ENCODE data around the gene CDH20. TPM values are rescaled to one million over a fixed set of nuclear protein-coding genes. Genes with fewer than 3 reads are reported as not detected.

Gene CDH20
- polyA plus RNA-seq, 3 donors = not detected

DNA sequence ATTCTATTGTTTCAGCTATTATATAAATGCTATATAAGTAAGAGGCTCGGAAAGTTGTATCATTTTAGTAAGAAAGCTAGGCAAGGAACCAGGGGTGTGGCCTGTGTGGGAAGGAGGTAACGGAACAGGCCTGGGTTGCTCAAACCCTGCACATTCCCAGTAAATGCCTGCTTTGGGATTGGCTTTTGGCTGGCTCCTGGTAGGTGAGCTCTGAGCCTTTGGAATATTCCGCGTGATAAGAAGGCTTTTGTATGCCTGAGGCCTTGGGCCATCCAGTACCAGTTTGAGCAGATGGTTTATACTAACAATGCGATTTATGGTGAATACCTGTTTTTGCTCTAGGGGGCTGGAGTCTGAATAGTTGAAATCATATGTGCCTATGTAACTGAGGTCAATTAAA is 42.6 kb upstream of the CDH20 start:
- no peaks in the 10 kb centered on the region for H3K36me3 ChIP-seq (replicated peaks in 1 of 2; ENCODE audit: control insufficient read depth in 1 of 2, insufficient read depth in 2 of 2, low read length in 2 of 2)
- Mint-ChIP-seq H3K27me3 (ENCODE audit: low read depth in 3 of 3) (no peaks in the 10 kb centered on the region), H3K27ac (no peak overlapping the region), H3K9me3 (no peaks in the 10 kb centered on the region), H3K4me3 (no peak overlapping the region), H3K4me1 (no peaks in the 10 kb centered on the region), H3K36me3 (no peaks in the 10 kb centered on the region)
- no peak overlapping the region for H2AFZ ChIP-seq (ENCODE audit: insufficient read depth, low read depth, low read length, poor library complexity, severe bottlenecking)
- H3K9ac ChIP-seq (ENCODE audit: insufficient read depth, low read length, poor library complexity, severe bottlenecking) = no peak overlapping the region
- H3K79me2 ChIP-seq (ENCODE audit: insufficient read depth, low read length) = no peaks in the 10 kb centered on the region
- H3K4me2 ChIP-seq (replicated peaks; ENCODE audit: extremely low read depth, low read length, poor library complexity, severe bottlenecking) = no peak overlapping the region
- H3K27ac ChIP-seq (ENCODE audit: low read depth in 1 of 2, low read length in 2 of 2) = no peak overlapping the region
- H4K20me1 ChIP-seq (ENCODE audit: insufficient read depth, low read length) = no peaks in the 10 kb centered on the region
- TF ChIP-seq, protein P1, sequence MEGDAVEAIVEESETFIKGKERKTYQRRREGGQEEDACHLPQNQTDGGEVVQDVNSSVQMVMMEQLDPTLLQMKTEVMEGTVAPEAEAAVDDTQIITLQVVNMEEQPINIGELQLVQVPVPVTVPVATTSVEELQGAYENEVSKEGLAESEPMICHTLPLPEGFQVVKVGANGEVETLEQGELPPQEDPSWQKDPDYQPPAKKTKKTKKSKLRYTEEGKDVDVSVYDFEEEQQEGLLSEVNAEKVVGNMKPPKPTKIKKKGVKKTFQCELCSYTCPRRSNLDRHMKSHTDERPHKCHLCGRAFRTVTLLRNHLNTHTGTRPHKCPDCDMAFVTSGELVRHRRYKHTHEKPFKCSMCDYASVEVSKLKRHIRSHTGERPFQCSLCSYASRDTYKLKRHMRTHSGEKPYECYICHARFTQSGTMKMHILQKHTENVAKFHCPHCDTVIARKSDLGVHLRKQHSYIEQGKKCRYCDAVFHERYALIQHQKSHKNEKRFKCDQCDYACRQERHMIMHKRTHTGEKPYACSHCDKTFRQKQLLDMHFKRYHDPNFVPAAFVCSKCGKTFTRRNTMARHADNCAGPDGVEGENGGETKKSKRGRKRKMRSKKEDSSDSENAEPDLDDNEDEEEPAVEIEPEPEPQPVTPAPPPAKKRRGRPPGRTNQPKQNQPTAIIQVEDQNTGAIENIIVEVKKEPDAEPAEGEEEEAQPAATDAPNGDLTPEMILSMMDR (IDR thresholded peaks at IDR 0.05) = no peak
- no peak for DNase-seq
- H3K4me1 ChIP-seq (ENCODE audit: control insufficient read depth in 1 of 2, insufficient read depth in 2 of 2, low read length in 2 of 2) = no peaks in the 10 kb centered on the region
- H3K9me3 ChIP-seq (replicated peaks in 1 of 2; ENCODE audit: control insufficient read depth in 1 of 2, insufficient read depth in 1 of 2, low read length in 2 of 2) = no peaks in the 10 kb centered on the region
- 78% methylated on average over 4 of the region's 5 CpGs for WGBS (ENCODE audit: insufficient coverage)
- no peaks in the 10 kb centered on the region for H3K27me3 ChIP-seq (ENCODE audit: control insufficient read depth in 2 of 2, insufficient read depth in 2 of 2, low read length in 2 of 2)
- no peak overlapping the region for H3K4me3 ChIP-seq (replicated peaks in 1 of 3; ENCODE audit: low read depth in 2 of 3, low read length in 3 of 3)
- intact Hi-C loops (cut with micrococcal nuclease) = no loop called here

DNA sequence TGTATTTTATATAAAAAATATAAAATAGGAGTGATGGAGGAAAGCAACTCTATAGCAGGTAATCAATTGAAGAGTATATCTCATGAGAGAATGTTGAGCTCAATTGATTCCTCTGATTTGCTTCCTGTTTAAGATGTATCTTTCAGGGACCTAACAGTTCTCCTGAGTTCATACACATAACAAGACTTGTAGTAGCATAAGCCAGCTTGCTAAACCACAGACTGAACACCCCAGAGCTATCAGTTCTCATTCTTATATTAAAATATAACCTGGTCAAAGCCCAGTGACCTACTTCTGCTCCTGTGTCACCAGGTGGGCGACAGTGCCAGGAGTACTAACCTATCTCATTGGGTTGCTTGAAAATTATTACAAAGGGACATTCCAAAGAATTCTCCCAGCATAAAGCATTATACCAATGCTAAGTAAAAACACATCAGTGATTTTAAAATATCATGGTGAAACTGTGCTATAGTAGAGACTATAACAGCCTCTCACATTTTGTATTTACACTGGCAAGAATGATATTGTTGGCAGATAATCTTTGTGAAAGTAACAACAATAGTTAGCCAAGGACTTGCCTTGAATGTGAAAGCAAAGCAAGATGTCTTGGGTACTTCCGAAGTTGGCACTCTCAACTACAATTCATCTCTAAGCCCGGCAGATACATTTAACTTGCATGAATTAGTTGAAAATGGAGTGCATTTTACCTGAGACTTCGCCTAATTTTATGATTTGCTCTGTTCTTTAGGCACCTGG is 40.8 kb upstream of the CDH20 start:
- Mint-ChIP-seq H3K36me3 (no peaks in the 10 kb centered on the region), H3K9me3 (peaks cover 0 to under 1% (median 0%) of the 10 kb centered on the region in 7 donors), H3K27me3 (ENCODE audit: low read depth in 3 of 3) (no peaks in the 10 kb centered on the region), H3K27ac (no peak overlapping the region), H3K4me3 (no peak overlapping the region), H3K4me1 (no peaks in the 10 kb centered on the region)
- H4K20me1 ChIP-seq (ENCODE audit: insufficient read depth, low read length) = no peaks in the 10 kb centered on the region
- no peak overlapping the region for H3K4me3 ChIP-seq (replicated peaks in 1 of 3; ENCODE audit: low read depth in 2 of 3, low read length in 3 of 3)
- H3K27me3 ChIP-seq (ENCODE audit: control insufficient read depth in 2 of 2, insufficient read depth in 2 of 2, low read length in 2 of 2) = no peaks in the 10 kb centered on the region
- TF ChIP-seq, protein P1 (IDR thresholded peaks at IDR 0.05) = no peak
- no peak overlapping the region for H3K4me2 ChIP-seq (replicated peaks; ENCODE audit: extremely low read depth, low read length, poor library complexity, severe bottlenecking)
- H3K27ac ChIP-seq (ENCODE audit: low read depth in 1 of 2, low read length in 2 of 2) = no peak overlapping the region
- no peaks in the 10 kb centered on the region for H3K4me1 ChIP-seq (ENCODE audit: control insufficient read depth in 1 of 2, insufficient read depth in 2 of 2, low read length in 2 of 2)
- no CpG with 5 or more reads among the region's 4 CpGs for whole genome bisulfite sequencing (ENCODE audit: insufficient coverage)
- no peak overlapping the region for H3K9ac ChIP-seq (ENCODE audit: insufficient read depth, low read length, poor library complexity, severe bottlenecking)
- H2AFZ ChIP-seq (ENCODE audit: insufficient read depth, low read depth, low read length, poor library complexity, severe bottlenecking) = no peak overlapping the region
- H3K36me3 ChIP-seq (replicated peaks in 1 of 2; ENCODE audit: control insufficient read depth in 1 of 2, insufficient read depth in 2 of 2, low read length in 2 of 2) = no peaks in the 10 kb centered on the region
- intact Hi-C loops (cut with micrococcal nuclease) = no loop called here
- no peak for DNase-seq
- H3K79me2 ChIP-seq (ENCODE audit: insufficient read depth, low read length) = no peaks in the 10 kb centered on the region
- H3K9me3 ChIP-seq (replicated peaks in 1 of 2; ENCODE audit: control insufficient read depth in 1 of 2, insufficient read depth in 1 of 2, low read length in 2 of 2) = no peaks in the 10 kb centered on the region
